Astrocyte (in vitro differentiated cells and primary cell): Measurements from ENCODE around the gene EGLN3.

Experiments
- CTCF ChIP-seq: IDR thresholded peaks from 2 replicates; pipeline ENCODE4 v1.5.1; 2011; ENCODE audit warnings: low read depth, mild to moderate bottlenecking, inconsistent platforms, low read length, moderate library complexity; ENCODE audit not compliant: insufficient read depth
- EZH2 ChIP-seq: IDR thresholded peaks from 2 replicates; pipeline ENCODE4 v1.6.1; 2012; ENCODE audit warnings: mild to moderate bottlenecking, low read length, inconsistent platforms; ENCODE audit not compliant: insufficient read depth

- TF ChIP-seq CTCF (no peak), EZH2 (no peak)
These were observed 1.9 kb downstream of the EGLN3 start for GRCh38 chr14:33948869-33949408.
